GM12878 (cell line): ENCODE results near the gene MICAL3. TPM values are rescaled to one million over a fixed set of nuclear protein-coding genes. Genes with fewer than 3 reads are reported as not detected.

ENCODE experiments used
- ATAC-seq: fragments of 200-7000 bp; cut with Tn5 transposase; 3 replicates; pipeline ENCODE4 v1.9.1; 2020; ENCODE audit warnings: mild to moderate bottlenecking, moderate library complexity
- BruUV-seq: library from RNA; stranded (reverse); fragments of 400-500 nt; replicated peaks from 2 replicates; lab custom pipeline; 2021; lab: Mats Ljungman, UMichigan
- CTCF ChIA-PET: fragments of 300-600 bp; sonication (Branson Sonifier 250); formaldehyde crosslinking; extraction: SDS; loops from one replicate; lab custom pipeline; 2021; ENCODE audit warnings: inconsistent platforms; lab: Yijun Ruan, JAX
- POLR2A ChIA-PET: fragments of 350-600 bp; formaldehyde crosslinking; extraction: SDS; loops from one replicate; lab custom pipeline; 2021; ENCODE audit warnings: inconsistent platforms; lab: Charles Lee
- RAD21 ChIA-PET: fragments of 300-600 bp; sonication (Branson Sonifier 250); formaldehyde crosslinking; loops from one replicate; lab custom pipeline; 2023; ENCODE audit warnings: antibody characterized with exemption; ENCODE audit not compliant: unreplicated experiment; lab: Charles Lee
- SMC1A ChIA-PET: fragments of 300-600 bp; sonication (Branson Sonifier 250); formaldehyde crosslinking; loops from one replicate; lab custom pipeline; 2023; ENCODE audit not compliant: unreplicated experiment, uncharacterized antibody; lab: Charles Lee
- DNase-seq: peaks from one replicate; pipeline ENCODE4 v3.0.0-alpha.2; 2011; ENCODE audit warnings: low read depth, low spot score
- FAIRE-seq: peaks from 3 replicates; lab custom pipeline; 2011; peaks lifted over from hg19 to GRCh38; lab: Jason Lieb, UNC
- H2AFZ ChIP-seq: 2 replicates; pipeline ENCODE4 v1.6.0; 2011; ENCODE audit warnings: low read depth, low read length, control low read depth; ENCODE audit not compliant: control insufficient read depth
- H3K27ac ChIP-seq: 2 replicates; pipeline ENCODE4 v1.5.1; 2011; ENCODE audit warnings: control low read depth; ENCODE audit not compliant: control insufficient read depth, insufficient read depth
- H3K27me3 ChIP-seq, 2 experiments: replicated peaks in 1 of 2; 2 replicates each; pipeline versions ENCODE4 v1.6.0 to v1.6.1; 2011; ENCODE audit warnings: low read length in 1 of 2; ENCODE audit not compliant: control insufficient read depth in 2 of 2, insufficient read depth in 2 of 2
- H3K36me3 ChIP-seq, 2 experiments: 2 replicates each; pipeline ENCODE4 v1.5.1; 2011; ENCODE audit warnings: low read length in 1 of 2; ENCODE audit not compliant: control insufficient read depth in 2 of 2, insufficient read depth in 2 of 2
- H3K4me1 ChIP-seq: 2 replicates; pipeline ENCODE4 v1.6.1; 2011; ENCODE audit warnings: mild to moderate bottlenecking, low read length, moderate library complexity, mixed read lengths; ENCODE audit not compliant: control insufficient read depth, insufficient read depth
- H3K4me2 ChIP-seq: 2 replicates; pipeline ENCODE4 v1.6.0; 2011; ENCODE audit warnings: control low read depth; ENCODE audit not compliant: control insufficient read depth, insufficient read depth
- H3K4me3 ChIP-seq: fragments of 200-600 bp; sonication (generic); 2 replicates; pipeline ENCODE4 v1.5.1; 2016
- H3K79me2 ChIP-seq: 2 replicates; pipeline ENCODE4 v1.6.0; 2011; ENCODE audit warnings: low read length; ENCODE audit not compliant: control insufficient read depth, insufficient read depth
- H3K9ac ChIP-seq: 2 replicates; pipeline ENCODE4 v1.8.0; 2011; ENCODE audit warnings: low read length, control low read depth, mixed read lengths; ENCODE audit not compliant: control insufficient read depth, insufficient read depth
- H3K9me3 ChIP-seq: replicated peaks from 3 replicates; pipeline ENCODE4 v1.5.1; 2011; ENCODE audit warnings: mild to moderate bottlenecking, low read length; ENCODE audit not compliant: control insufficient read depth, insufficient read depth
- H4K20me1 ChIP-seq: 2 replicates; pipeline ENCODE4 v1.6.0; 2011; ENCODE audit not compliant: control insufficient read depth, insufficient read depth
- CEBPB ChIP-seq, 2 experiments: fragments of 150-350 bp in 1 of 2; IDR thresholded peaks; 2 replicates each; pipeline ENCODE4 v1.6.1; 2012 to 2014; ENCODE audit warnings: low read depth in 2 of 2, low read length in 2 of 2, borderline replicate concordance in 1 of 2, inconsistent platforms in 1 of 2
- CUX1 ChIP-seq: IDR thresholded peaks from 2 replicates; pipeline ENCODE4 v1.6.1; 2012; ENCODE audit warnings: improper control_type of control experiment, low read depth, low read length; ENCODE audit not compliant: insufficient replicate concordance
- E4F1 ChIP-seq: fragments of 450-650 bp; IDR thresholded peaks from 2 replicates; pipeline ENCODE4 v1.6.1; 2018; ENCODE audit warnings: borderline replicate concordance, mild to moderate bottlenecking; ENCODE audit not compliant: partially characterized antibody
- ELK1 ChIP-seq: IDR thresholded peaks from 2 replicates; pipeline ENCODE4 v1.6.1; 2012; ENCODE audit warnings: low read depth, low read length, improper control_type of control experiment
- ETV6 ChIP-seq, 2 experiments: fragments of 450-650 bp in 1 of 2; IDR thresholded peaks in 1 of 2; conservative IDR thresholded peaks in 1 of 2; 2 replicates each; pipeline ENCODE4 v1.6.1; 2014; ENCODE audit warnings: antibody characterized with exemption in 1 of 2, borderline replicate concordance in 1 of 2, low read depth in 1 of 2, mild to moderate bottlenecking in 1 of 2, moderate library complexity in 1 of 2
- FOS ChIP-seq: IDR thresholded peaks from 3 replicates; pipeline ENCODE4 v1.6.1; 2011; ENCODE audit warnings: borderline replicate concordance; ENCODE audit not compliant: insufficient read length; ENCODE audit errors: extremely low read depth
- HDAC2 ChIP-seq: fragments of 200-600 bp; sonication (generic); IDR thresholded peaks from 2 replicates; pipeline ENCODE4 v1.6.1; 2017
- IKZF1 ChIP-seq: fragments of 450-650 bp; conservative IDR thresholded peaks from 2 replicates; pipeline ENCODE4 v1.6.1; 2017; ENCODE audit warnings: antibody characterized with exemption, mild to moderate bottlenecking
- NFXL1 ChIP-seq: fragments of 450-650 bp; IDR thresholded peaks from 2 replicates; pipeline ENCODE4 v1.6.1; 2017; ENCODE audit warnings: antibody characterized with exemption, mild to moderate bottlenecking, borderline replicate concordance
- NFYB ChIP-seq: IDR thresholded peaks from 2 replicates; pipeline ENCODE4 v1.6.1; 2011; ENCODE audit warnings: low read depth, mild to moderate bottlenecking, low read length, improper control_type of control experiment, moderate library complexity; ENCODE audit not compliant: insufficient read depth
- NR2C2 ChIP-seq: IDR thresholded peaks from 2 replicates; pipeline ENCODE4 v1.6.1; 2011; ENCODE audit warnings: borderline replicate concordance, low read depth; ENCODE audit not compliant: control insufficient read depth, insufficient read length
- SMC3 ChIP-seq: IDR thresholded peaks from 2 replicates; pipeline ENCODE4 v1.6.1; 2011; ENCODE audit warnings: low read length, improper control_type of control experiment, borderline replicate concordance
- SREBF1 ChIP-seq: IDR thresholded peaks from 2 replicates; pipeline ENCODE4 v1.6.1; 2012; ENCODE audit warnings: mild to moderate bottlenecking, low read length
- WGBS: methylation state at CpG from one replicate; pipeline ENCODE4 v1.1.6; 2016; ENCODE audit warnings: low lambda C conversion rate; ENCODE audit not compliant: insufficient replicate concordance, insufficient coverage; ENCODE audit errors: missing lambda C conversion rate; 5-methylcytosine and 5-hydroxymethylcytosine counted together
- in situ Hi-C: fragments of 300-500 bp; cut with MboI; formaldehyde crosslinking; loops from 9 replicates; pipeline ENCODE4 v1.14.3; 2018; ENCODE audit warnings: mixed read lengths
- intact Hi-C: fragments of 100-400 bp; cut with micrococcal nuclease; formaldehyde crosslinking; loops from one replicate; pipeline ENCODE4 v1.14.2; 2022; ENCODE audit not compliant: unreplicated experiment
- polyA plus RNA-seq, 11 experiments: library from polyadenylated mRNA; depleted of rRNA in 4 of 11; unstranded in 6 of 11; stranded (reverse) in 5 of 11; fragments of >200 nt; fragmentation: Nextera tagmentation in 4 of 11; fragmentation: Illumina TruSeq in 1 of 11; extraction: Ambion mirVana in 4 of 11; extraction: Trizol in 1 of 11; gene quantifications; 1 replicate in 1 of 11; 2 replicates in 10 of 11; pipeline versions ENCODE4 v1.2.1 to v1.2.3, GENCODE V29; 2011 to 2016; ENCODE audit warnings: inconsistent platforms in 2 of 11, missing spikeins in 2 of 11, low read depth in 1 of 11
- total RNA-seq, 4 experiments: library from RNA; depleted of rRNA in 3 of 4; stranded (reverse); fragments of >200 nt in 3 of 4; fragmentation: Illumina TruSeq in 1 of 4; extraction: Trizol in 1 of 4; gene quantifications; 2 replicates each; pipeline versions ENCODE4 v1.2.1 to v1.2.3, GENCODE V29; 2013 to 2021

Gene MICAL3
- total and polyA plus RNA-seq, 10 of the 15 experiments (the other 5 are each of a cell fraction or from before 2014, with no cell fraction given) = 2.6 to 92.2 (median 24.0) TPM

GRCh38 chr22:17880468-17880867 lies 143.9 kb downstream of the MICAL3 start:
- ATAC-seq (no peak), FAIRE-seq (no peak), DNase-seq (no peak)
- Histone ChIP-seq H3K9me3 (peaks cover 1% of the 10 kb centered on the region; the same call in 1 of the 3 replicates), H3K79me2 (no peaks in the 10 kb centered on the region), H3K36me3 (peaks cover 9 to 30% of the 10 kb centered on the region in 2 experiments), H3K4me3 (no peak overlapping the region), H3K4me1 (no peaks in the 10 kb centered on the region), H2AFZ (no peak overlapping the region), H4K20me1 (no peaks in the 10 kb centered on the region), H3K9ac (no peak overlapping the region), H3K27me3 (no peaks in the 10 kb centered on the region), H3K27ac (no peak overlapping the region), H3K4me2 (no peak overlapping the region)
- ChIA-PET CTCF (no interaction called here), RAD21 (no interaction called here), POLR2A (no interaction called here), SMC1A (interaction anchor here (1.4 kb wide), 1 partner anchor 10 kb away, joined by 3 read pairs; no protein-coding TSS in a partner anchor)
- WGBS = 68% methylated on average over 10 of the region's 10 CpGs
- intact Hi-C loops (no loop called here), in situ Hi-C loops (no loop called here)
- no TSS peak for BruUV-seq
- TF ChIP-seq SREBF1 (no peak), SMC3 (no peak), E4F1 (no peak), NFYB (no peak), ETV6 (conservative IDR thresholded peaks at IDR 0.05 in 1 of 2, IDR thresholded peaks at IDR 0.05 in 1 of 2; ENCODE audit: borderline replicate concordance in 1 of 2, low read depth in 1 of 2) (no peak), ELK1 (no peak), HDAC2 (no peak), NR2C2 (no peak), IKZF1 (no peak), NFXL1 (no peak), CUX1 (no peak), CEBPB (IDR thresholded peaks at IDR 0.05; ENCODE audit: borderline replicate concordance in 1 of 2, low read depth in 2 of 2, low read length in 2 of 2) (no peak), FOS (no peak)
